H9 (cell line): Measurements from ENCODE around the gene DPEP2. TPM values are rescaled to one million over a fixed set of nuclear protein-coding genes. Genes with fewer than 3 reads are reported as not detected.
A peak's percentile ranks its signal among the peaks of the same experiment; 100 is the strongest.

Source experiments
- DNase-seq: peaks from one replicate; pipeline ENCODE4 v3.0.0-alpha.2; 2017
- H2AFZ ChIP-seq: one replicate; pipeline ENCODE4 v1.6.1; 2013; ENCODE audit warnings: mild to moderate bottlenecking, low read length, control low read depth, moderate library complexity
- H2AK5ac ChIP-seq: 2 replicates; pipeline ENCODE4 v1.6.1; 2013; ENCODE audit warnings: low read length, control low read depth, mixed read lengths; ENCODE audit not compliant: insufficient read length
- H2BK120ac ChIP-seq: one replicate; pipeline ENCODE4 v1.6.1; 2013; ENCODE audit warnings: low read depth, mild to moderate bottlenecking, low read length, control low read depth, inconsistent platforms; ENCODE audit not compliant: poor library complexity, severe bottlenecking
- H2BK12ac ChIP-seq: 2 replicates; pipeline ENCODE4 v1.6.1; 2013; ENCODE audit warnings: low read length, control low read depth, mixed read lengths, low read depth; ENCODE audit not compliant: insufficient read length
- H2BK15ac ChIP-seq: 2 replicates; pipeline ENCODE4 v1.6.1; 2013; ENCODE audit warnings: low read depth, low read length, control low read depth
- H2BK20ac ChIP-seq: one replicate; pipeline ENCODE4 v1.6.1; 2013; ENCODE audit warnings: low read depth, mild to moderate bottlenecking, low read length, control low read depth, inconsistent platforms; ENCODE audit not compliant: poor library complexity, severe bottlenecking
- H2BK5ac ChIP-seq: 2 replicates; pipeline ENCODE4 v1.6.1; 2013; ENCODE audit warnings: low read length, control low read depth, mixed read lengths; ENCODE audit not compliant: insufficient read length
- H3K14ac ChIP-seq: 2 replicates; pipeline ENCODE4 v1.6.1; 2013; ENCODE audit warnings: low read length, control low read depth; ENCODE audit not compliant: insufficient read depth
- H3K18ac ChIP-seq: 2 replicates; pipeline ENCODE4 v1.6.1; 2013; ENCODE audit warnings: low read depth, mild to moderate bottlenecking, mixed read lengths, low read length, control low read depth; ENCODE audit not compliant: insufficient read length
- H3K23ac ChIP-seq: 2 replicates; pipeline ENCODE4 v1.6.1; 2013; ENCODE audit warnings: low read length, control low read depth, mixed read lengths, low read depth; ENCODE audit not compliant: insufficient read length
- H3K23me2 ChIP-seq: 2 replicates; pipeline ENCODE4 v1.6.1; 2013; ENCODE audit warnings: low read depth, mild to moderate bottlenecking, mixed read lengths, low read length, control low read depth; ENCODE audit not compliant: insufficient read length, poor library complexity, severe bottlenecking
- H3K27ac ChIP-seq: 2 replicates; pipeline ENCODE4 v1.5.1; 2013; ENCODE audit warnings: low read length, control low read depth, mixed read lengths, low read depth; ENCODE audit not compliant: insufficient read length
- H3K27me3 ChIP-seq: 2 replicates; pipeline ENCODE4 v1.6.1; 2013; ENCODE audit warnings: low read length, control low read depth, inconsistent platforms; ENCODE audit not compliant: insufficient read depth
- H3K4ac ChIP-seq: 2 replicates; pipeline ENCODE4 v1.6.1; 2013; ENCODE audit warnings: low read depth, mild to moderate bottlenecking, control low read depth, inconsistent platforms, low read length, moderate library complexity
- H3K4me1 ChIP-seq: 2 replicates; pipeline ENCODE4 v1.6.1; 2013; ENCODE audit warnings: low read length, control low read depth, inconsistent platforms; ENCODE audit not compliant: insufficient read depth
- H3K4me2 ChIP-seq: 2 replicates; pipeline ENCODE4 v1.6.1; 2013; ENCODE audit warnings: low read length, control low read depth, mixed read lengths; ENCODE audit not compliant: insufficient read length, insufficient read depth
- H3K56ac ChIP-seq: 2 replicates; pipeline ENCODE4 v1.6.1; 2013; ENCODE audit warnings: low read depth, mild to moderate bottlenecking, mixed read lengths, low read length, control low read depth; ENCODE audit not compliant: insufficient read length
- H3K79me1 ChIP-seq: 2 replicates; pipeline ENCODE4 v1.6.1; 2013; ENCODE audit warnings: low read depth, mild to moderate bottlenecking, moderate library complexity, low read length, control low read depth, inconsistent platforms; ENCODE audit not compliant: insufficient read depth, poor library complexity, severe bottlenecking
- H3K79me2 ChIP-seq: 2 replicates; pipeline ENCODE4 v1.6.1; 2013; ENCODE audit warnings: low read length, control low read depth, inconsistent platforms; ENCODE audit not compliant: insufficient read depth
- H3K9ac ChIP-seq: 2 replicates; pipeline ENCODE4 v1.6.1; 2013; ENCODE audit warnings: low read length, control low read depth, mixed read lengths; ENCODE audit not compliant: insufficient read length; ENCODE audit errors: extremely low read depth
- H3K9me3 ChIP-seq: one replicate; pipeline ENCODE4 v1.6.1; 2013; ENCODE audit warnings: low read depth, low read length, inconsistent platforms; ENCODE audit not compliant: control insufficient read depth
- H3T11ph ChIP-seq: one replicate; pipeline ENCODE4 v1.6.1; 2013; ENCODE audit warnings: mild to moderate bottlenecking, low read length, control low read depth, inconsistent platforms
- H4K20me1 ChIP-seq: one replicate; pipeline ENCODE4 v1.6.1; 2013; ENCODE audit not compliant: control insufficient read depth, insufficient read length, insufficient read depth
- H4K5ac ChIP-seq: 2 replicates; pipeline ENCODE4 v1.6.1; 2013; ENCODE audit warnings: low read depth, mild to moderate bottlenecking, mixed read lengths, low read length, control low read depth; ENCODE audit not compliant: insufficient read length
- H4K8ac ChIP-seq: replicated peaks from 2 replicates; pipeline ENCODE4 v1.6.1; 2013; ENCODE audit warnings: low read length, control low read depth, mixed read lengths, low read depth; ENCODE audit not compliant: insufficient read length
- H4K91ac ChIP-seq: 2 replicates; pipeline ENCODE4 v1.6.1; 2013; ENCODE audit warnings: low read depth, mild to moderate bottlenecking, moderate library complexity, mixed read lengths, low read length, control low read depth; ENCODE audit not compliant: insufficient read length
- H3K27ac Mint-ChIP-seq, 3 experiments: 2 replicates in 2 of 3; 3 replicates in 1 of 3; pipeline ENCODE4 v1.8.0; 2020 to 2021; ENCODE audit warnings: mixed read lengths in 3 of 3, mild to moderate bottlenecking in 1 of 3, moderate library complexity in 1 of 3
- H3K27me3 Mint-ChIP-seq: 2 replicates; pipeline ENCODE4 v1.8.0; 2021; ENCODE audit warnings: low read depth, mild to moderate bottlenecking, moderate library complexity, mixed read lengths
- H3K36me3 Mint-ChIP-seq, 3 experiments: 2 replicates in 2 of 3; 3 replicates in 1 of 3; pipeline ENCODE4 v1.8.0; 2020 to 2021; ENCODE audit warnings: low read depth in 3 of 3, mixed read lengths in 3 of 3; ENCODE audit not compliant: insufficient read depth in 1 of 3
- H3K4me1 Mint-ChIP-seq, 2 experiments: 2 replicates each; pipeline ENCODE4 v1.8.0; 2020; ENCODE audit warnings: mixed read lengths in 2 of 2
- H3K4me3 Mint-ChIP-seq, 2 experiments: 2 replicates in 1 of 2; 3 replicates in 1 of 2; pipeline ENCODE4 v1.8.0; 2020 to 2021; ENCODE audit warnings: mild to moderate bottlenecking in 2 of 2, mixed read lengths in 2 of 2, moderate library complexity in 1 of 2
- H3K9me3 Mint-ChIP-seq, 2 experiments: 2 replicates in 1 of 2; 3 replicates in 1 of 2; pipeline ENCODE4 v1.8.0; 2020; ENCODE audit warnings: mild to moderate bottlenecking in 2 of 2, mixed read lengths in 2 of 2, moderate library complexity in 1 of 2
- WGBS: extraction: QIAGEN DNeasy Blood & Tissue Kit; methylation state at CpG from one replicate; pipeline ENCODE4 v1.1.7; 2013; ENCODE audit warnings: missing lambda C conversion rate, low lambda C conversion rate, mixed read lengths; ENCODE audit not compliant: insufficient read length; ENCODE audit errors: extremely low coverage; 5-methylcytosine and 5-hydroxymethylcytosine counted together
- total RNA-seq: library from RNA; stranded (reverse); gene quantifications from 2 replicates; pipeline ENCODE4 v1.2.1, GENCODE V29; 2021
- TF ChIP-seq, protein P1 (sequence below): fragments of 200-600 bp; sonication (generic); conservative IDR thresholded peaks from 3 replicates; pipeline ENCODE4 v1.8.0; 2021; ENCODE audit warnings: antibody characterized with exemption, mild to moderate bottlenecking

Gene DPEP2
- total RNA-seq, 1 experiment from 2014 or later: not detected

DNA sequence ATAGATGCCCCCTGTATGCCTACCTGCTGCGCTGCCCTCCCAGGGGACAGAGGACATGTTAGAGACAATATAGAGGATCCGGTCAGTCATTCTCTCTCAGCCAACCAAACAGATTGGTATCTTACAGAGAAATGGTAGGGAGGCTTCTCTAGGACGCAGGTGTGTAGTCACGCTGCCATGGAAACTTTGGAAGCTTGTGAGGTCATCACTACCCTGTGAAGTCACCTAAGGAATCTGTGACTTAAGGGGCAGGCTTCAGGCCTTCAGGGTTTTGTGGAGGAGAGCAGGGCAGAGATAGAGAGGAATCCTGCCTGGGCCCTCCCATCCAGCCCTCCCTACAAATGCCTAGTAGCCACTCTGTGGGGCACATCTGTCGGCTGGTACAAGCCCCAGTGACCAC lies 16.4 kb upstream of the DPEP2 start, which contains the start of gene DPEP2NB:
Gene DPEP2NB (minus strand): TSS at position 231 of the 400 bp plus-strand sequence. CDS start 141 bp downstream, at position 90.
- WGBS: no CpG with 5 or more reads among the region's 5 CpGs
- no peaks in the 10 kb centered on the region for H3K9me3 ChIP-seq
- no peaks in the 10 kb centered on the region for H3K27me3 ChIP-seq
- Mint-ChIP-seq H3K36me3 (peaks cover 0 to under 1% (median 0%) of the 10 kb centered on the region in 3 experiments; a peak in 1 of 7 replicates), H3K4me1 (peaks cover 0 to 2% of the 10 kb centered on the region in 2 experiments; a peak in 1 of 4 replicates), H3K4me3 (no peak within 1 kb of the TSS), H3K27ac (peak within 1 kb of the TSS in 1 of 3 experiments; percentile 73; a peak in 2 of 7 replicates), H3K27me3 (peaks cover 6% of the 10 kb centered on the region), H3K9me3 (no peaks in the 10 kb centered on the region)
- no peak within 1 kb of the TSS for H2BK5ac ChIP-seq
- no peak within 1 kb of the TSS for H3K23ac ChIP-seq
- no peaks in the 10 kb centered on the region for H3K4me1 ChIP-seq
- H3K56ac ChIP-seq: no peak within 1 kb of the TSS
- no peak within 1 kb of the TSS for H3K18ac ChIP-seq
- H3K23me2 ChIP-seq: no peaks in the 10 kb centered on the region
- no peak within 1 kb of the TSS for H2AFZ ChIP-seq
- H3K4ac ChIP-seq: no peak within 1 kb of the TSS
- no peak within 1 kb of the TSS for H3T11ph ChIP-seq
- H3K79me1 ChIP-seq: no peaks in the 10 kb centered on the region
- H3K79me2 ChIP-seq: no peaks in the 10 kb centered on the region
- no peaks in the 10 kb centered on the region for H4K20me1 ChIP-seq
- H3K27ac ChIP-seq: no peak within 1 kb of the TSS
- H2BK15ac ChIP-seq: no peak within 1 kb of the TSS
- TF ChIP-seq, protein P1, sequence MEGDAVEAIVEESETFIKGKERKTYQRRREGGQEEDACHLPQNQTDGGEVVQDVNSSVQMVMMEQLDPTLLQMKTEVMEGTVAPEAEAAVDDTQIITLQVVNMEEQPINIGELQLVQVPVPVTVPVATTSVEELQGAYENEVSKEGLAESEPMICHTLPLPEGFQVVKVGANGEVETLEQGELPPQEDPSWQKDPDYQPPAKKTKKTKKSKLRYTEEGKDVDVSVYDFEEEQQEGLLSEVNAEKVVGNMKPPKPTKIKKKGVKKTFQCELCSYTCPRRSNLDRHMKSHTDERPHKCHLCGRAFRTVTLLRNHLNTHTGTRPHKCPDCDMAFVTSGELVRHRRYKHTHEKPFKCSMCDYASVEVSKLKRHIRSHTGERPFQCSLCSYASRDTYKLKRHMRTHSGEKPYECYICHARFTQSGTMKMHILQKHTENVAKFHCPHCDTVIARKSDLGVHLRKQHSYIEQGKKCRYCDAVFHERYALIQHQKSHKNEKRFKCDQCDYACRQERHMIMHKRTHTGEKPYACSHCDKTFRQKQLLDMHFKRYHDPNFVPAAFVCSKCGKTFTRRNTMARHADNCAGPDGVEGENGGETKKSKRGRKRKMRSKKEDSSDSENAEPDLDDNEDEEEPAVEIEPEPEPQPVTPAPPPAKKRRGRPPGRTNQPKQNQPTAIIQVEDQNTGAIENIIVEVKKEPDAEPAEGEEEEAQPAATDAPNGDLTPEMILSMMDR: no peak
- H2BK12ac ChIP-seq: no peak within 1 kb of the TSS
- no peak within 1 kb of the TSS for H2AK5ac ChIP-seq
- DNase-seq: no peak
- H4K91ac ChIP-seq: no peak within 1 kb of the TSS
- no peak within 1 kb of the TSS for H4K8ac ChIP-seq
- H2BK20ac ChIP-seq: no peak within 1 kb of the TSS
- H3K4me2 ChIP-seq: no peak within 1 kb of the TSS
- no peak within 1 kb of the TSS for H4K5ac ChIP-seq
- H3K9ac ChIP-seq: no peak within 1 kb of the TSS
- no peak within 1 kb of the TSS for H2BK120ac ChIP-seq
- H3K14ac ChIP-seq: no peak within 1 kb of the TSS
